GM19043 (cell line): Measurements from ENCODE around the gene RETREG1.
"Not testable (repeated sequence)": the region's sequence is repeated elsewhere in the genome, so short reads cannot be mapped to it uniquely, and the experiment has no call there.

Experiments
- ATAC-seq: cut with Tn5 transposase; IDR thresholded peaks from one replicate; pipeline ENCODE4 v1.9.1; 2021; ENCODE audit warnings: low read depth; ENCODE audit not compliant: unreplicated experiment

The RETREG1 gene, protein sequence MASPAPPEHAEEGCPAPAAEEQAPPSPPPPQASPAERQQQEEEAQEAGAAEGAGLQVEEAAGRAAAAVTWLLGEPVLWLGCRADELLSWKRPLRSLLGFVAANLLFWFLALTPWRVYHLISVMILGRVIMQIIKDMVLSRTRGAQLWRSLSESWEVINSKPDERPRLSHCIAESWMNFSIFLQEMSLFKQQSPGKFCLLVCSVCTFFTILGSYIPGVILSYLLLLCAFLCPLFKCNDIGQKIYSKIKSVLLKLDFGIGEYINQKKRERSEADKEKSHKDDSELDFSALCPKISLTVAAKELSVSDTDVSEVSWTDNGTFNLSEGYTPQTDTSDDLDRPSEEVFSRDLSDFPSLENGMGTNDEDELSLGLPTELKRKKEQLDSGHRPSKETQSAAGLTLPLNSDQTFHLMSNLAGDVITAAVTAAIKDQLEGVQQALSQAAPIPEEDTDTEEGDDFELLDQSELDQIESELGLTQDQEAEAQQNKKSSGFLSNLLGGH

DNA sequence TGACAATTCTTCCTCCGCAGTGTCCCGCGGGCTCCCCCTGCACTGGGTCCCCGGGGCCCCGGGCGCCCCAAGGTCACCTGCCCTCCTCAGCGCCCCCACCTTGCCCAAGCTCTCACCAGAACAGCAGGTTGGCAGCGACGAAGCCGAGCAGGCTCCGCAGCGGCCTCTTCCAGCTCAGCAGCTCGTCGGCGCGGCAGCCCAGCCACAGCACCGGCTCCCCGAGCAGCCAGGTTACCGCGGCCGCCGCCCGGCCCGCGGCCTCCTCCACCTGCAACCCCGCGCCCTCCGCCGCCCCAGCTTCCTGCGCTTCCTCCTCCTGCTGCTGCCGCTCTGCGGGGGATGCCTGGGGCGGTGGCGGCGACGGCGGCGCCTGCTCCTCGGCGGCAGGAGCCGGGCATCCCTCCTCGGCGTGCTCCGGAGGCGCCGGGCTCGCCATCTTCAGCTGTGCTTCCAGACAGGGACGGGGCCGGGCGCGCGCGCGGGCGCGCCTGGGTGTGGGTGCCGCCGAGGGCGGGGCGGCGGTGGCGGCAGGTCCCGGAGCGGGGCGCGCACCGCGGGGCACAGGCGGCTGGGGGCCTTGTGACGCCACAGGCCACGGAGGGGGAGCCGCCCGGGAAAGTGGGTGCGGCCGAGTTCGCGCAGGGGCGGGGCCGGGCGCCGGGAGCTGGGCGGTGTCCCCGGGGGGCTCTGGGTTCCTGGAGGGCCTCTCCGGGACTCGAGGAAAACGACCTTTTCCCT lies at the start of gene RETREG1:
Gene RETREG1, minus strand, starts transcription at position 462 of the 738 bp plus-strand sequence. Its CDS starts 26 bp downstream, at position 436.
- peak; percentile 52 for ATAC-seq

DNA sequence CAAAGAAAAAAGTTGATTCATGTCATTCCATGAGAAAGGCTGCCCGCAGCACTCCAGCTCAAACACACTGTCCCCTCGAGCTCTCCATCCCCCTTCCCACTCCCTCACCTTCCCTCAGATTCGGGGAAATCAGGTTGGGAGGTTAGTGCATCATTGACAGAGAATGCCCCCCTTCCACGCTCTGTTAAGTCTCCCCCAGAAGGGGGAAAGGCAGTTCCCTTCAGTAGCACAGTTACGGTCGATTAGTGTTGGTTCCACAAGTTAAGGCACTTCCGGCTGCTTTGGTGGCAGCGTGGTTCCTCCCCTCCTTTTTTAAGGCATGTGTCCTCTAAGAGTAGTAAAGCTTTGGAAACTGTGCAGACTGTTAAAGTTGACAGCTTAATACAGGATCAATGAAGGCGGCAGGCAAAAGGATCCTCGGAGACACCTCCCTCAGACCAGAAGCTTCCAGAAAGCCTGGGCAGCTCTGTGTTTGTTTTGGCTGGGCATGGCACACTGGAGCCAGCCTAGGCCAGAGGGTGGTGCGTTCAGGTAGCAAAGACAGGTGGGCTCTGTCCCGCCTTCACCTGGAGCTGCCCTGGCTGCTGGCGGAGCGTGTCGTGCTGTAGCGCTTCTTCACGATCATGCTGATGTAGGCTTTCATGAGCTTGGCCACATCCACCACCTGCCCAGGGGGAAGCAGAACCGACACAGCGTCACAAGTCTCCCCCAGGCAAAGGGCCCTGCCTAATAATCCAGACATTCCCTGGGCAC lies 49.5 kb upstream of the RETREG1 start:
- ATAC-seq: no peak

DNA sequence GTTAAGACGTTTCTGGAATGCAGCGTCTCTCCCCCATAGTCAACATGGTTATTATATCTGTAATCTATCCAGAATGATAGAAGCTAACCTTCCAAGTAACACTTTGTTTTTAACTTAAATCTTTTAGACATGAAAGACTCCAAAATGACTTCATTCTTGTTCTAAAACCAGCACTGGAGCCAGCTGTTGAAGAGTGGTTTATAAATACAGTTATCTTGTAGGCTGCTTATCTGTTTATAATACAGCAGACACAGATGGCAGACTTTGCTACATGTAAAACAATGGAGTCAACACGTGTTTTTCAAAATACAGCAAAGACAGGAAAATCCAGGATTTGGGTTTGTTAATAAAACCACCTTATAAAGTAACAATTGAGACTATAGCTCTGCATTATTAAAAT lies 48.8 kb upstream of the RETREG1 start:
- no peak for ATAC-seq

DNA sequence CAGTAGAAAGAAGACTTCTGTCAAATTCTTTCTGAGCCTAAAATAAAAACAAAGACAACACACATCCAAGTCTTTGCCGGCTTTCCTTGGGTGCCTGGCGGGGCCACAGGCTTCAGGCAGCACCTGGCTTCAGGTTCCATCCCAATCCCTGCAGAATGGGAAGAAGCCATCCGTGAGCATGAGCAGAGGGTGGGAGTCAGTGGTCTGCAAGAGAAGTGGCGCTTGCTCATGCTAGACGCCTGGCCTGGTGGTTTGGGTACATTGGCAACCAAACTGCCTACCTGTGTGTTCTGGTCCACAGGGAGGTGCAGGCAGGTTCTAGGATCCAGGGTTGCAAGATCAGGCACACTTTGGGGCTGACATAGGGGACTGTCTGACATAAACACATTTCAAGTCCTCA lies 47.6 kb upstream of the RETREG1 start:
- no peak for ATAC-seq

DNA sequence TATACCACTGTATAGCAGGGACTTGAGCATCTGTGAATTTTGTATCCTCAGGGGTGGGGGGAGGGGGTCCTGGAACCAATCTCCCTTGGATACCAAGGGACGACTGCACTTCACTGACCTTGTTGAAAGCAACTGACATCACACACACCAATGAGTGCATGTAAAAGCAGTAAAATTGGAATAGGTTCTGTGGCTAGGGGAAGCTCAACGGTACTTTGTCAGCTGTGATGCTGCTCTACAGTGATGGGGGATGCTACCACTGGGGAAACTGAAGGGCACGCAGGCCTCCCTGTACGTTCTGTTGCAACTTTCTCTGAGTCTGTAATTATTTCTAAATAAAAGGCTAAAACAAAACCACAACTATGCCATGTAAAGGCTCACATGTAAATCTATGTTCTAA lies 47.0 kb upstream of the RETREG1 start:
- ATAC-seq: no peak

DNA sequence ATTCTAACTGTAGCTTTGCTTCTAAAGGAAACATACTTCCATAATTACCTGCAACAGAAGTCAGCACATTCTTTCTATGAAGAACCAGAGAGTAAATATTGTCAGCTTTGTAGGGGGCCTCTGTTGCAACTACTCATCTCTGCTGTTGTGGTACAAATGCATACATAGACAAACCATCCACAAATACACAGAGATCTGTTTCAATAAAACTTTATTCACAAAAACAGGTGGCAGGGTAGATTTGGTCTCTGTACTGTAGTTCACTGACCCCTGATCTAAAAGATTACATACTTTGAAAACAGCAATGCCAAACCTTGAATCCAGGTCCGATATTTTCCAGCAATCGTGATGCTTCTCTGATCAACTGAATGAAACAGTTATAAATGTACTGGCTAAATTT lies 44.9 kb upstream of the RETREG1 start:
- ATAC-seq: no peak

DNA sequence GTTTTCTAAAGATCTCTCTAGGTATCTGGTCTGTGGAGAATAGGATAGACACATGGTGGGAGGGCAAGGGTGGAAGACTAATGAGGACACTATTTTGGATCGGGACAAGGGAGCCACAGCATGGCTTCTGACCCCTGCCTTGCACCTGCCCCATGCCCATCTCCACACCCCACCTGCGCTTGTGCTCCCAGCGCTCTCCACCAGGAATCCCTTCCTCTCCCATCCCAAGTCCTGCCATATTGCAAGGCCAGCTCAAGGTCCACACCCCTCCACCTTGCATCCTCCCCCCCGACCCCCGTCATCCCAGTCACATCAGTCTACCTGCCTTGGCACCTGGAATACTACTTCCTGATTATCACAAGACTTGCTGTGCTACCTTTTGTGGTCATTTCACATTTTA lies 44.2 kb upstream of the RETREG1 start:
- no peak for ATAC-seq

DNA sequence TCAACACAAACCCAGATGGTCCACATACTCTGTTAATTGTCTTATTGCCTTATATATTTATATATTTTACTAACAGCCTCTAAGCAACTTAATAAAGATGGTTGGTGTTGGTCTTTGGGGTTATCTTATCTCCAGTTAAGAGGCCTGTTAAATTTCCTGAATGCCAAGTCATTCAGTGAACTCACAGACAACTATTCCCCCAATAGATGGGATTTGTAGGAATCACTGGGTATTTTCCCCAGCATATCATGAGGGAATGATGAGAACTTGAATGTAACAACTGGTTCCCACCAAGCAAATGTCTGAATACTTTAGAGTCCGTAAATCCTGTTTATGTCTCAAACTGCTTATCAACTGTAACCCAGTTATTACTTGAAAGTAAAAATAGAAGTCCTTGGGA lies 42.7 kb upstream of the RETREG1 start:
- ATAC-seq: no peak

DNA sequence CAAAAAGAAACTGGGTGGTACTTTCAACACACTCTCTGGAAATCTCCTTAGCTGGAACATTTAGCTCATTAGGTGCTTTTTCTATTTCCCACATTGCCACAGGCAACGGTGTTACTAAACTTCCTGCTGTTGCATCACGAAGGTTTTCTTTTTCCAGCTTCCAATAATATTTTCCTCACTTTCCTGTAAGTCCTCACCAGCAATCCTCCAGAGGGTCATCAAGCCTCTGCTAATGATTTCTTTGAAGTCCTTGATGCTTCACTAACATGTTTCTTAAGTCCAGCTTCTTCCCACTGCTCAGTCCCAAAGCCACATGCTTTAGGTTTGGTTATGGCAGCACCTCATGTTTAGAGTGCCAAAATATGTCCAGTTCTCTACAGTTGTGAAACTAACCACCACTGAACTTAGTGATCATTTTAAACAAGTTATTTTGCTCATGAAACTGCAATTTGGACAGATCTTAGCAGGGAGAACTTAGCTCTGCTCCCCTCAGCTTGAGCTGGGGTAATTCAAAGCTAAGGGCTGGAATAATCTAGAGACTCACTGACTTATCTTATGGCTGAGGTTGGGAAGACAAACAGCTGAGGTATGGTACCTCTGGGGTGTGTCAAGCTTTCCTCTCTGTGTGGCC lies 39.9 kb upstream of the RETREG1 start:
- no peak for ATAC-seq

DNA sequence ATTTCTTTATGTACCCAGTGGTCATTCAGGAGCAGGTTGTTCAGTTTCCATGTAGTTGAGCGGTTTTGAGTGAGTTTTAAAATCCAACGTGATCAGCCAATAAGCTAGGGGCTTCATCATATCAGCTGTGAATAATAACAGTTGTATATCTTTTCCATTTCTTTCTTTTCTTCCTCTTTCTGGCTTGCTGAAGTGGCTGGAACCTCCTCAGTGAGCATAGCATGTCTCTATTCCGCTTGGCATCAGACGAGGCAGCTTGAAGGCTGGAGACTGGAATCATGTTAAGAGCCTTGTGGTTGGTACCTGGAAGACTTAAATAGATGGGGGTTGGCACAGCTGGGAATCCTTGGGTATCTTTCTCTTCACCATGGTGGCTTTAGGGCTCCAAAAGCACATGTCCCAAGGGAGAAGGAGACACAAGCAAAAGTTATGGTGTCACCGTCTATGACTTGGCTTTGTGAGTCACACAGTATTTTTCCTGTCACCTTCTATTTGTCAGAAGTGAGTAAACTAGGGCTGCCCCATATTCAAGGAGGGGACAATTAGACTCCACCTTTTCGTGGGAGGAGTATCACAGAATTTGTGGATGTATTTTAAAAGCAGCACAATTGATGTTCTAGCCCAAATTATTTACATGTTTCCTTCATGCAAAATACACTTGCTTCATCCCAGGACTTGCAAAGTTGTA lies 38.0 kb upstream of the RETREG1 start:
- no peak for ATAC-seq

DNA sequence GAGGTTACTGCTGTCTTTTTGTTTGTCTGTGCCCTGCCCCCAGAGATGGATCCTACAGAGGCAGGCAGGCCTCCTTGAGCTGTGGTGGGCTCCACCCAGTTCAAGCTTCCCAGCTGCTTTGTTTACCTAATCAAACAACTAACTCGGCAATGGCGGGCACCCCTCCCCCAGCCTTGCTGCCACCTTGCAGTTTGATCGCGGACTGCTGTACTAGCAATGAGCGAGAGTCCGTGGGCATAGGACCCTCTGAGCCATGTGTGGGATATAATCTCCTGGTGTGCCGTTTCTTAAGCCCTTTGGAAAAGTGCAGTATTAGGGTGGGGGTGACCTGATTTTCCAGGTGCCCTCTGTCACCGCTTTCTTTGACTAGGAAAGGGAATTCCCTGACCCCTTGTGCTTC lies 31.9 kb upstream of the RETREG1 start:
- not testable (repeated sequence) for ATAC-seq

DNA sequence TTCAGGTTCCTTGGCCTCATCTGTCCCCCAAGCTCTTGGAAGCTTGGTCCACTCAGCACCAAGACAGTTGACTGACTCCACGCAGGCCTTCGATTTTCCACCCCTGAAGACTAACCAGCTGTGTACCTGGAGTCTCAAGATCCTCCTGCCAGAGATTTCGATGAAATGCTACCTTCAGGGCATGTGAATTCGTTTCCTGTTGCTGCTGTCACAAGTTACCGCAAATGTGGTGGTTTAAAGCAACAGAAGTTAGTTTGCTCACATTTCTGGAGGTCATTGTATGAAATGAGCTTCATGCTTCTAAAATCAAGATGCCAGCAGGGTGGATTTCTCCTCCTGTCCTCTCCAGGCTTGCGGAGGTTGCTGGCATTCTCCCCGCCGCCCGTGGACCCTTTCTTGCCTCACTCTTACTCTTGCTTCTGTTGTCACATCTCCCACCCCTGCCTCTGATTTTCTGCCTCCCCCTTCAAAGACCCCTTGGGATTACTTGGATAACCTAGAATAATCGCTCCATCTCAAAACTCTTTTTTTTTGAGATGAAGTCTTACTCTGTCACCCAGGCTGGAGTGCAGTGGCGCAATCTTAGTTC lies 27.6 kb upstream of the RETREG1 start:
- no peak for ATAC-seq

DNA sequence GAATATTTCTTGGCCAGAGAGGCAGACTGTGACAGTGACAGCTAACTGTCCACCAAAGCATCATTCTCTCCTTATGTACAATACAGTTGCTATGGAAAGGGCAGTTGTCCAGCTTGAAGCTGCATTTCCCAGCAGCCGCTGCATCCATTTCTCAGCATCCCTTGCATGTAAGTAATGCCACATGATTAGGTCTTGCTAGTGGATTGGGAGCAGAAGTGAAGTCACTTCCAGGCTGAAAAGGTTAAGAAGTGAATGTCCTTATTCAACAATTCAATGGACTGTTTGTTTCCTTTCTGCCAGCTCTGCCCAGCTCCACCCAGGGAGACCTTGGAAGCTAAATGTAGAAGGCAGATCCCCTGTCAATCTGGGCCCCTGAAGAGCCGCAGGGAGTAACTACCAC lies 26.1 kb upstream of the RETREG1 start:
- no peak for ATAC-seq

DNA sequence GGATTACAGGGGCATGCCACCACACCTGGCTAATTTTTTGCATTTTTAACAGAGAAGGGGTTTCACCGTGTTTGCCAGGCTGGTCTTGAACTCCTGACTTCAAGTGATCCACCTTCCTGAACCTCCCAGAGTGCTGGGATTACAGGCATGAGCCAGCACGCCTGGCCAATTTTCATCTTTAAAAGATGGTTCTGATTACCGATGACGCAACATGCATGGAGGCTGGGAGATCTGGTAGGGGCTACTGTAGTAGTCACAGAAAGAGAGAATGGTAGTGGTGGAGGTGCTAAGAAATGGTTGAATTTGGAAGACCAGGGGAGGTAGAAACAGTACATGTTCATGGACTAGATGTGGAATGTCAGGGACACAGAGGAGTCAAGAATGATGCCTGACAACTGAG lies 22.4 kb upstream of the RETREG1 start:
- ATAC-seq: no peak

DNA sequence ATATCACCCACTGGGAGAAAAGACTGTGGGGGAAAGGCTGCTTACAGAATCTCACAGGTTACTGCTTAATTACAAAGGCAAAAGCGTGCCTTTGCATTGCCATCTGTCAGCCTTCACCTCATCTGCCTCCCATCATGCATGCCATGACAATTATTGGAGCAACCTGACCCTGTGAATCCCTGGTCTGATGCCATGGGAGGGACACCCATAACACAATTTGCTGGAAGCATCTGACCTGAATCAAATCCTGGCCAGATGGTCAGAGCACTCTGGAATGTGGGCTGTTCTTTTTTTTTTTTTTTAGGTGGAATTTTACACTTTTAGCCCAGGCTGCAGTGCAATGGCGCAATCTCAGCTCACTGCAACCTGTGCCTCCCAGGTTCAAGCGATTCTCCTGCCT lies 11.6 kb upstream of the RETREG1 start:
- ATAC-seq: no peak

DNA sequence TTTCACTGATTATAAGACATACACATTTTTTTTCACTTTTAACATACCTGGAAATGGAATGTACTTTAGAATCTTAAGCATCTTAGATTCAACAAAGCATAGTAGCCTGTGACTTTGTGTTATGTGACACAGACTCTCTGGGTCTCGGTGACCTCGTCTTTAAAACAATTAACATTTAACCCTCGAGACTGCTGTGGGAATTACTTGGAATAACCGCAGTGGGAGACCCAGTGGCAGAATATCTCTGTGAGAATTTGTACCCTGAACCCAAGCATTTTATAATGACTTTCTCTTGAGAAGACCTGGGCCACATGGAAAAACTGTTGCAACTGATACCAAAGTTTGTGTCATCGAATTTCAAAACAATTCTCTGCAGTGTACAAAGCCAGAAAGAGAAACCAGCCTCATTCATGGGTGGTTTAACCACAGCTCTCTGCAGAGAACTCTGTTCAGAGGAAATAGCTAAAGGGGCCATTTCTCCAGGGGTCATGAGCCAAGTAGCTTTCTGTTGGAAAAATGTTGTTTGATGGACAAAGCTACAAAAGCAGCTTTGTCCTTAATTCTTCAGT lies 10.0 kb upstream of the RETREG1 start:
- peak; percentile 67 for ATAC-seq

DNA sequence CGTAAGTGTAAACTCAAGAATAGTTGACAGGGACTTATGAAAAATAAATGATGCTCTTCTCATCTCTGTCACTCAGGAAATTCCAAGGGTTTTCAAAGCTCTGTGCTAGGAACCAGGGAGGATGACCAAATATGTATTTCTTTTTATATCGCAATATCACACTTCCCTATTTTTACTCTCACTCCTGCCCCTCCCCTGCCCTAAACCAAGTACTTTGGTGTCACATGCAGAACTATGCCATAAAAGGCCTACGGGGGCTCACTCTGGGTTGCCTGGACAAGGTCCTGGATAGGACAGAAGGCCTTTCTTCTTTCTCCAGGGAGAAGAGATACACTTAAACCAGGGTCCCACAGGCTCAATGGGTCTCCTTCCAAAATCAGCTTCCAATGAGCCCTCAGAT lies 8.3 kb upstream of the RETREG1 start:
- ATAC-seq: no peak

DNA sequence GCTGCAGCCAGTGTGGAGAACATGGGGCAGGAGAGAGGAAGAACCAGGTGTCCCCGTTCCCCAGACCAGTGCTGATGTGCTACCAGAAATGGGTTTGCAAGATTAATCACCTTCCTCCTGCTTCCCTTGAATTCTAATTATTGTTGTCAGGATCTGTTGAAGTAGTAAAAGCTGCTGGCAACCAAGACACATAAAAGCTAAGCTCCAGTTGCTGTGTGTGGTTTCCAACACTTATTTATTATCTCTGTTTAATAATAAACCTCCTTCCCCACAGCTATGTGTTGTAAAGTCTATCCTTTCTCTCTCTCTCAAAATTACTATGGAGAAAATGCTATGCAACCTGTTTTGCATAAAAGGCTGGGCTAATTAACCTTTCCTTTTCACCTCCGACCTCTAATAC lies 2.3 kb upstream of the RETREG1 start:
- no peak for ATAC-seq

DNA sequence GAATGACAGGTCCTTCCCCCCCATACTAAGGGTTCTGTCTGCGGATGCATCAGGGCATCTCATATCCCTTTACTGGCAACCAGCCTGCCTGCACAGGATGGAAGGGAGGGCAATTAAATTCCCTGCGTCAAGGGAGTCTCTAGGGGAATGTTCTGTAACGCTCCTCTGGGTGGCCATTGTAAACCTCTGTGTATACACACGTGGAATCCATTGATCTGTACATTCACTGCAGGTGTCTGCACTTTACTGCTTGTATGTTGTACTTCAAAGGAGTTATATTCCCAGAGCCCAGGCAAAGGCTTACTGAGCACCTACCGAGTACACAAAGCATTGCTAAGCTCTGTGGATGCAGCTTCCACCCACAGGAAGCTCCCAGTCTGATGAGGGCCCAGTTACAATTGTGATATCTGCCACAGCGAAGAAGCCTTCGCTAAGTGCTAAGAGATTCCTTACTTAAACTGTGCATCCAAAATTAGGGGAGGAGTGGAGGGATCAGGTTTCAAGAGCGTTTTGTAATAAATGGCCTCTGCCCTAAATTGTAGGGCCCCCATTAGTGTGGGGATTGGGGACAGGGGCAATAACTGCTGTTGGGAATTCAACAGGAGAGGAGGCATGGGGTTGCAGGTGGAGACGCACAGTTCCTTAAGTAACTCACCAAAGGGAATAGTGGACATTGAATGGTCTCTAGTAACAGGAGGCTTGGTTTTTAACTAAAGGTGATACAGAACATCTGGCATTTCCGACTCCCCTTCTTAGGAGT lies 1.5 kb upstream of the RETREG1 start:
- no peak for ATAC-seq
